OCI-M1 (cell line): ENCODE measurements around the gene S100P.
A peak's percentile ranks its signal among the peaks of the same experiment; 100 is the strongest.
"Not testable (repeated sequence)": the region's sequence is repeated elsewhere in the genome, so short reads cannot be mapped to it uniquely, and the experiment has no call there.

Source experiments
- DNase-seq: peaks from one replicate; lab custom pipeline; 2025; lab: John Stamatoyannopoulos, UW

The S100P gene

GRCh38 chr4:6724421-6725111 is 30.9 kb downstream of the S100P start:
- no peak for DNase-seq

- DNase-seq, result not testable (repeated sequence)
Observed at GRCh38 chr4:6725427-6725961, 31.8 kb downstream of the S100P start.

GRCh38 chr4:6727081-6727942 is 33.6 kb downstream of the S100P start:
- DNase-seq, result no peak

DNA sequence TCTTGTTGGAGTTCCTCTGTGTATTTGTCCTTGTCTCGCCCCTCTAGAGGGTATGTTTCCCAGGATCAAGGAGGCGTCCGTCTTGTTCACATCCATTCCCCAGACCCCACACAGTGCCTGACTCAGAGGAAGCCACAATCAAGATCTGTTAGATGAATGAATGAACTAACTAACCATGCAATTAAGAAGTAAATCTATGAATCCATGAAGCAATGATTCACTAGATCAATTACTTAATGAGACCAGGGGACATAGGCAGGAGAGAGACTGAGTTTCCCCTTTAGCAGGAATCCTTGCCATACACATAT is 34.2 kb downstream of the S100P start:
- peak; percentile 19 for DNase-seq

GRCh38 chr4:6728320-6729029 is 34.8 kb downstream of the S100P start:
- no peak for DNase-seq

GRCh38 chr4:6730603-6731317 is 37.1 kb downstream of the S100P start:
- peak; percentile 98 for DNase-seq

DNA sequence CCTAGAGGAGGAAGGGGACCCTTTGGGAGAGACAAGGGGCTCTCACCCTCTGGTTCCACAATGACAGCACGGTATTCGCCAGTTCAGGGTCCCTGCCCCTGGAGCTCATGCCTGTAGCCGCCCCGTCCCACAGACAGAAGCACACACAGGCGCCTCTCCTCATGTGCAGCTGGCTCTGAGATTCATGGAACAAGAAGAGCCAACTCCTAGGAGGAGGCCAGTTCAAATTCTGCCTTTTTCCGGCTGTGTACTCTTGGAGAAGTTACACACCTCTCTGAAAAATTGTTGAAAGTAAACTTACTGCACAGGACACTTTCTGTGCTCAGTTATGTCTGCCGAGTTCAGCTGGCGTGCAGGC is 37.6 kb downstream of the S100P start:
- no peak for DNase-seq

DNA sequence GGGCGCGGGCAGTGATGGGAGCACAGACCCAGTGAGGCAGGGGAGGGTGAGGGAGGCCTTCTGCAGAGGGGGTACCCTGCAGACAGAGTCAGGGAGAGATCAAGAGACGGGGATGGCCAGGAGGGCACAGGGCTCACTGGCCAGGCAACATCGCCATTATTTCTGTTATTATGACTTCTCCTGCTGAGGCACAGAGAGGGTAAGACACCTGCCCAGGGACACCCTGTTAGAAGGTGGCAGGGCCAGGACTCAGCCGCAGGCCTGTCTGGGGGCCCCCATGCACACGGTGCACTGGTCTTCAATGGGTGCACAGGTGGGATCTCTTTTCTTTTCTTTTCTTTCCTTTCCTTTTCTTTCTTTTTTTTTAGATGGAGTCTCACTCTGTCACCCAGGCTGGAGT is 38.1 kb downstream of the S100P start:
- no peak for DNase-seq

GRCh38 chr4:6732441-6733357 is 39.0 kb downstream of the S100P start:
- DNase-seq, result peak; percentile 90

GRCh38 chr4:6733358-6734164 is 39.9 kb downstream of the S100P start:
- DNase-seq, result no peak

- no peak for DNase-seq
Observed at GRCh38 chr4:6734165-6734786, 40.6 kb downstream of the S100P start.

DNA sequence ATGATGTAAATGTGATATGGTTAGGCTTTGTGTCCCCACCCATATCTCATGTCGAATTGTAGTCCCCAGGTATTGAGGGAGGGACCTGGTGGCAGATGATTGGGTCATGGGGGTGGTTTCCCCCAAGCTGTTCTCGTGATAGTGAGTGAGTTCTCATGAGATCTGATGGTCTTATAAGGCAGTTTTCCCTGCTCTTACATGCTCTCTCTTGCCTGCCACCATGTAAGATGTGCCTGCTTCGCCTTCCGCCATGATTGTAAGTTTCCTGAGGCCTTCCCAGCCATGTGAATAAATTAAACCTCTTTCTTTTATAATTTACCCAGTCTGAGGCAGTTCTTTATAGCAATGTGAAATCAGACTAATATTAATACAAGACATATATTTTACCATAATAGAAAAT is 46.2 kb downstream of the S100P start:
- DNase-seq, result no peak

DNA sequence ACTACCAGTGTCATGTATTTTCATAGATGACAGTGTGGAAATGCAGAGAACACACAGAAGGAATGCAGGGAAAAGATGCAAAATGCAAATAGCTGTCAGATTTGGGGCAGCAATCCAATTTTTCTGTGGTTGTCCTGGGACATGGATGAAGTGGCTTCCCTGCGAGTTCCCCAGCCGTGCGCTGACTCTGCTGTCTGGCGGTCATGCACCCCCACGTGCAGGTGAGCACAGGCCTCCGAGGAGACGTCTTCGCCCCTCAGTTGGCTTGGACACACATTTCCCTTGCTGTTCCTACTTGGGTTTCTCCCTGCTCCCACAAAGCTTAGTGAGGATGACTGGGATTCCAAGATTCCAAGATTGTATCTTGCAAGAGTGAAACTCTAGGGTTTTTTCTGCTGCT is 46.7 kb downstream of the S100P start:
- DNase-seq, result no peak

DNA sequence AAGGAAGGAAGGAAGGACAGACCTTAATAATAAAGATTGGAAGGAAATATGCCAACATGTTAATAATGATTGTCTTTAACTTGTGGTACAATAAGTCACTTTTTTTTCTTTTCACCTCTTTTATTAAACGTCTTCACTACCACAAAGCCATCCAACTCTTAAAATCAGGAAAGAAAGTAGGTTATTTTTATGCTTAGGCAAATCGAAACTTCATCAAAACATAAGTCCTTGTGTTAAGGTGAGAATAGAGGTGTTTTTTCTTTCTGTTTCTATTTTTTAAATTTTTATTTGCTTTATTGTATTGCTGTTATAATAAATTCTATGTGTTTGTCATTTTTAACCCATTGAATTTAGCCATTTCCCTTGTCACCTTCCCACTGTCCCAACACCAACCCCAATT is 48.8 kb downstream of the S100P start:
- no peak for DNase-seq

DNA sequence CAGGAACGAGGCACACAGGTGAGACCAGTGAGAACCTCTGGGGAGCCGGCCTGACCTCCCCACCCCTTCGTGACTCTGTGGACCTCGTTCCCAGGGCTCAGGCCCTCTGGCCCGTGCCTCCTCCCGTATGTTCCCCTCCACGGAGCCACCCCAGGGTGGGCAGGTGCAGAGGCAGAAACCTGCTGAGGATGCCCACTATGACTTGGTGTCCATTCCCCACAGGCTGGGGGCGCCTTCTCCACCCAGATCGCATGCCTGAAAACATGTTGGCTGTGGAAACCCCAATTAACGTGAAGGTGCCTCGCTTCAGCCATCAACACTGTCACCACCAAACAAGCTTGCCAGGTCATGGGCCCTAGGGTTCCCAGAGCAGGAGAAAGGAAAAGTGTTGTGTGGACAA is 49.3 kb downstream of the S100P start:
- DNase-seq, result no peak
